Activated CD4-positive, alpha-beta T cell treated with anti-CD3 and anti-CD28 coated beads, Interleukin-2, amount 50 U/mL, for 24 hours (primary cell): ENCODE data around the gene CYP17A1.

Experiments used
- DNase-seq, 2 donors: peaks; one replicate each; pipeline ENCODE4 v3.0.0-alpha.2; 2020; ENCODE audit warnings: low read depth in 1 of 2, low spot score in 1 of 2

The CYP17A1 gene

DNA sequence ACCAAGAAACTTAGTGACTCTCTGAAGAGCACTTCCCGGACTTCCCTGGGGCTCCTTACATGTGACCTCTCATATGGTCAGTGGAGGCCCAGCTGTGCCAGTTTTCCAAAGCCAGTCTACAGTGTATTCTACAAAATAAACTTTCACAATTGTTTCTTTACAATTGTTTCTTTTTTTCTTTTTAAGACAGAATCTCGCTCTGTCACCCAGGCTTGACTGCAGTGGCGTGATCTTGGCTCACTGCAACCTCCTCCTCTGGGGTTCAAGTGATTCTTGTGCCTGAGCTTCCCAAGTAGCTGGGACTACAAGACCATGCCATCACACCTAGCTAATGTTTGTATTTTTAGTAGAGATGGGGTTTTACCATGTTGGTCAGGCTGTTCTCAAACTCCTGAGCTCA is 25.9 kb downstream of the CYP17A1 start:
- no peak for DNase-seq

DNA sequence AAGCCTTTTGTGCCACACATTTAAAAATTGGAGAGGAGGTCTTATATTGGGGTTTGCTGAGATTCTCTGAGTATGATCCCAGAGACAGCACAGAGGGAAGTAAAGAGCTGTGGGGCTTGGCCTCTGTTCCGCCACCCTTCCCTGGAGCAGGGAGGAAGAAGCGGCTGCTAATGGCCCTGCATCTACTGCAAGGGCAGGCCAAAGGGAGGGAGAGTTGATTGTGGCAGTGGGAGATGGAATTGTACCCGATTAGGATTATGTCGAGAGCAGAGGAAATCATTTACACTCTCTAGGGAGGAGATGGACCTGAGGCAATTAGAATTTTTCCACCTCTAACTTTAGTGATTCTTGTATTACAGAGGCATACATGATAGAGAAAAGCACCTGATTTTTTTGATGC is 28.8 kb downstream of the CYP17A1 start:
- DNase-seq: no peak

DNA sequence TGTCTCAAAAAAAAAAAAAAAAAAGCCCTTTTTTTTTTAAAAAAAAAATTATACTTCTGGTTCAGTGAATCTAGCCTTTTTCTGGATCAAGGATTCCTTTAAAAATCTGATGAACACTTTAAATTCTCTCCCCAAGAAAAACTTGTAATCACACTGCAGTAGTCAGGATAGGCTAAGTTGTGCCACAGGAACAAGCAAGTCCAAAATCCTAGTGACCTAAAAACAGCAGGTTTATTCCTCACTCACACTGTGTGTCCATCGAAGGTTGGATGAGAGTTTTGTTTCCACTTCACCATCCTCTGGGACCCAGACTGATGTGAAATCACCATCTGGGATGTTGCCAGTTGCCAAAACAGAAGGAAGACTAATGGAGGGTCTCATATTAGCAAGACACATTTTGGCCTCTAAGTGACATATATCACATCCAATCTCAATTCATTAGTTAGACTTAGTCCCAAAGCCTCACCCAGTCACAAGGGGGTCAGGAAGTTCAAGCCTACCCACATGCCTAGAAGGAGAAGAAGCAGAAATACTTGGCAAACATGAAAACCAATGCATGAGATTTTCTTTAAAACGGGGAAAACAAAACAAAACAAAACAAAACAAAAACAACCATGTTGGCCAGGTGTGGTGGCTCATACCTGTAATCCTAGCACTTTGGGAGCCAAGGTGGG is 32.7 kb downstream of the CYP17A1 start:
- DNase-seq: no peak

DNA sequence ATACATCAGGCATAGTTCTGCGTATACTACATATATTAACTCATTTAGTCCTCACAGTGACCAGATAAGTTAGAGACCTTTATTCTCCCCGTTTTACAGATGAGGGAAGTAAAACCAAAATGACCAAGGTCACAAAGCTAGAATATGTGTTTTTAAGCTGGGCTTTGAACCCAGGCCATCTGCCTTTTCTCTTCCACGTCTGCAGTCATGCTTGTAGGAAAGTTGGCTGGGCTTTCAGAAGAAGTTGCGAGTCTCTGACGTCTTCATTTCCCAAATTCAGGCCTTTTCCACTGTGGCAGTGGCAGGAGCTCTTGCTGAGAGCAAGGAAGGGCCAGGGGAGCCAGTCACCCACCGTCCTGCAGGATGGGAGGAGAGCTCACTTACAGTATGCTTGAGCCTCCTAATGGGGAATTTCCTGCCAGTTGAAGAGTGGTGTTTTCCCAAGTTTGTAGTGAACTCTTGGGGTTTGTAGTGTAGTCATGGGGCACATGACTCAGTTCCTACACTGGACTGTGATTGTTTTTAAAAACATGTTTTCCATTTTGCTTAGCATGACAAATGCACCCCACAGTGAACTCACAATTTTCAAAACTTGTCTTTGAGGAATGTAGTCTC is 34.2 kb downstream of the CYP17A1 start:
- DNase-seq: peak in 1 of 2 donors; percentile 16

DNA sequence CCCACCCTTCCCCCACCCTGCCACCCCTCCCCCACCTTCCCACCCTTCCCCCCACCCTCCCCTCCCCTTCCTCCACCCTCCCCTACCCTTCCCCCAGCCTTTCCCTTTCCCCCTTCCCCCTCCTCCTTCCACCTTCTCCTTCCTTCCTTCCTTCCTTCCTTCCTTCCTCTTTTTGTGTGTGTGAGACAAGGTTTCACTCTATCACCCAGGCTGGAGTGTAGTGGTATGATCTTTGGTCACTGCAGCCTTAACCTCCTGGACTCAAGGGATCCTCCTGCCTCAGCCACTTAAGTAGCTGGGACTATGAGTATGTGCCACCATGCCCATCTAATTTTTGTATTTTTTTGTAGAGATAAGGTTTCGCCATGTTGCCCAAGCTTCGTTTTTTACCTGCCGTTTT is 35.2 kb downstream of the CYP17A1 start:
- no peak for DNase-seq

DNA sequence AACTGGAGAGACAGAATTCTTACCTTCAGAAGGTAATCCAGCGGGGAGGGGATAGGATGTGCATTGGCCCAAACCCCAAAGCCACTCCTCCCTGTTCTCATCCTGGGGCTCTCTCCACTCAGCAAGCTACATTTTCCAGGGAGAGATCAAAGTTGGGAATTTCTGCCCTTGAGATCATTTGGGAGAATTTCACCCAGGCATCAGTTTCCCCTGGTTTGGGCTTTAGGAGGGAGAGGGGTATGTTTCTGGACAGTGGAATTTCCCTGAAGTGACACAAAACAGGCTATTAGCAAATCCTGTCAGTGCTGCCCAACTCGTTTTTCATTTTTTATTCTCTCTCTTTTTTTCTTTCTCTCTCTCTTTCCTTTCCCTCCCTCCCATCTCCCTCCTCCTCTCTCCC is 35.7 kb downstream of the CYP17A1 start:
- DNase-seq: no peak

DNA sequence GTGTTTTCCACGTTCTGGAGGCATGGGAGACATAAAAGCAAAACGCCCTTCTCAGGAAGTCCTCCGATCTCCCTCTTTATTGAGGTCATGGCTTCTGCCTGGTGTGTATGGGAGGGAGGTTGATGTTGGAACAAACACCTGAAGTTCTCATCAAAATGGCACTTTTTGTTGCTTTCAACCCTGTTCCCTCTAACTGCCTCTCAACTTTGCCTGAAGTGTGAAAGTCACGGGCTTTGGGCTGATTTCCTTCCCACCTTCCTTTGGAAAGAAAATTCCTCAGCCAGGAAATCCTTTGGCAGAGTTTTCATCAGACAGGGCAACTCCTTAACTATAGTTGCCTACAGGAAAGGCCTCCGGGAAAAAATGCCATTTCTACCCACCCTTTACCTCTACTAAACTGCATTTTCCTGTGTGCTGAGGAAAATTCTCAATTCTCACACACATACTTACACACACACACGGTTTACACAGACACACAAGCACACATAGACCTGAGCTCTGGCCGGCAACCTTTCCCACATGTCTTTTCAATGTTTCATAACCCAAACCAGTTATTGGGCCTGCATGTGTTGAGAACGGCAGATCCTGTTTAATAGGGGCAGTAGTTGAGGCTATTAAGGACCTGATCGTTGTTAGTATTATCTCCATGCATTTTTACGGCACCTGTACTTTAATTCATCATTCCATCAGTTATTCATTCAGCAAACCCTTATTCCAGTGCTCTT is 36.4 kb downstream of the CYP17A1 start:
- DNase-seq: no peak

DNA sequence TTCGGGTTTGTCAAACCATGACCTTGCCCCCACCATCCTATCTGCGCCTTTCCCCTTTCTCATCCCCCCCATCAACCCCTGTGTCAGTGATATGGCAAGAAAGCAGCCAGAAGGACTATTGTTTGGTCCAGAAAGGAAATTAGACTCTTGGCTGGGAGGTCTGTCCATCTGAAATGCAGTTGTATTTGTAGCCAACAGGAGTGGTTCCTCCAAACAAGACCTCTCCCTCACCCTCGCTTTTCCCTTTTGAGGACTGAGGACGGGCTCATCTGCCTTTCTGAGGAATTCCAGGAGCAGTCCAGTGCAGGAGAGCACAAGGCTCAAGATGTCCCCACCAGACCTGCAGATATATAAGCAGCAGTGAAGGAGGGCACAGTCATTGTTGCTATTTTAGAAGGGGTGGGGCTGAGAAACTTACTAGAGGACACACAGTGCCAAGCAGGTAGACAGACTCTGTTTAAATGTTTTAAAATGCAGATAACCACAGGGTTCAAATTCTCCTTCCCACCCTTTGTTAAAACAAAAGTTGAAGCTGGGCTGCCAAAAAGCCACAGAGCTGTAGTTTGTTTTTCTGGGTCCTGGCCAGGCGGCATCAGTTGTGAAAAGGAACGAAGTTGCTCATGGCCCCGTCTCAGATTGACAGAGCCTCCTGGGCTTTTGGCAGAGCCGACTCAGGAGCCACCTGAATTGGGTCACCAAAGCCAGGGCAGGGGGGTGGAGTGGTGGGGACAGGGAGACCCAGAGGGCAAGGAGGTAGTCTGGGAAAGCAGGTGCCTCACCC is 37.3 kb downstream of the CYP17A1 start:
- DNase-seq: no peak

DNA sequence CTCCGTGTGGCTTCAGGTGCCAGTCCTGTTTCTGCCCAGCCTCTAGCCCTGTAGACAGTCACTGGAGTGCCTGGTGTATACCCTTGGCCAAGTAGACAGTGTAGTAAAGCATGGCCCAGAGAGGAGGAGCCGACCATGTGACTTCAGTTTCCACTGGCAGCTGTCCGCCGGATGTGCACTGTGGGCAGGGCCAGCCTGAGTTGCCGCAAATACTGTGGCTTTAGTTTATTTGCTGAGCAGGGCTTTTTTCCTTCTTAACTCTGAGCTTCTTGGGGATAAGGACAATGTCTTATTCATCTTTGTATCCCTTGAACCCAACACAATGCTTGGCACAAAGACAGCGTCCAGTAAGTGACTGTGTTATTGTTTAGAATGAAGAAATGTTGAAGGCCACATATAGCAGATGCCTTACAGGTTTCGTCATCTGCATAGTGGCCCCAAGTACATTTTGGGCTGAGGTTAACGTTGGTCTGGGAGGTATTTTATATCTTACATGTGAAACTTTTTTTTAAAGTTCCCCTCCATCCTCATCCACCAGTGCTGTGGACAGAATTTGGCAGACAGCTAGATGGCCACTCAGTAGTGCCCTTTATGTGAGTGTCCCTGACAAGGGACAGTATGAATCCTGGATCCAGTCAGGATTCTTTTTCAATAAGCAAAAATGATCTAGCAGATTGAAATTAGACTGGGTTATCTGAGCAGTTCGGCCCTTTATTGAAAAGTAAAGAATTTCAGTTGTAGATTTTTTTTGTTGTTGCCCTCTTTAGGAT is 40.6 kb downstream of the CYP17A1 start:
- DNase-seq: peak in 1 of 2 donors; percentile 26

DNA sequence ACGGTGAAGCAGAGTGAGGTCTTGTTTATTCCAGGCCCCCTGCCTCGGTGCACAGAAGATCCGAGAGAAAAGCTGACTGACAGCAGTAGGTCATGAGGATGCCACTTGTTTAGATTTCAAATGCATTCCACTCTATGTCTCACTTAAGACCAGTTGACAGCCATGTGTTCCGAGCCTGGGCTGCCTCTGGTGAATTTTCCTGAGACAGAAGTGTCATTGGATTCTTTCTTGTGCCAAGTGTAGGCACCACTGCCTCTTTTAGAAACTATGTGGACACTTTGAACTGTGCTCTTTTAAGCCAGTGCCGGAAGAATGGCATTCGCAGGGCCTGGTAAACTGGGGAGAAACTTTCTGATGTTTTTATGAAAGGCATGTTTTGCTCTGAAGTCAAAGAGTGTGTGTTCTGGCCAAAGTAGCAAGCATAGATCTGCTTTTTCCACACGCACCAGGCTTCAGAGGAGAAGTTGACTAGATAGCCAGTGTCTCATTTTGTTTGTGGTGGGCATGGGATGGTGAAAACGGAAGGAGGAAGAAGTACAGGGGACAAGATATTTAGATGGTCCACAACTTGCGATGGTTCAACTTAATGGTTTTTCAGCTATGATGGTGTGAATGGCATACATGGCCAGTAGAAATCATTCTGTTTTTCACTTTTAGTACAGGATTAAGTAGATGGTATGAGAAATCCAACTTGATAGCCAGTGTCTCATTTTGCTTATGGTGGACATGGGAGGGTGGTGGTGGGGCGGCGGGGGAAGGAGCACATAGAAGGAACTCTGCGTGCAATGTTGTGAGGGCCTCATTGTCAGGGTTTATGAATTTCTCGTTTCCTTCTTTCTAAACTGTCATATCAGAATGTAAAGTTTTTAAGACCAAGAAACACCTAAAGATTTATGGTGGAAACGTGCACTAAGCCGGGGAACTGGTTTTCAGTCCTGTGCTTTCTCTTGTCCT is 41.5 kb downstream of the CYP17A1 start:
- DNase-seq: no peak

DNA sequence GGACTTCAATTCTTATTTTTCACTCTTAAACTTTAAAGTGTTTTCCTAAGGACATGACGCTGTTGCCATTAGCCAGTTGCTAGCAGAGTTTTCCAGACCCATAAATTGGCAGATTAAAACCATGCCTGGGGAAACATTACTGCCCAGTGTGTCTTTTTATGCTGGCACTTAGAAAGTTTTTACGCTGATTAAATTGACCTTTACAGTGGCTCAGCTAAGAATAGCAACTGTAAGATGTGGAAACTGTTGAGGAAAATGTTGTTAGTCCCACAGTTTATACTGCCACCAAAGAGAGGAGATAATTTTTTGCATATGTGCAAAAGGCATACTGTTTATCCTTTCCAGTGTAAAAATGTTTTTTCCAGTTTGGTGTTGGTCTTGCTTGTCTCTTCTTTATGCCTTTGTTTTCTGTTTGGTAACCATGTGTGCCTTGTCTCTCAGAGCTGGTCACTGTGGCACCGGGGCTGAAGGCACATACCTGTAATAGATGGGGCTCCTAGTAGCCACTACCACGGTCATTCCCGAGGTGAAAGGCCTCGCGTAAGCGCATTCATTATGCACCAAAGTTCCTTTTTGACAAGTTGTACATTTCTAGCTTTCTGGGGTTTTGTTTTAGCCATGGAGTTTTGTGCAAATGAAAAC is 45.3 kb downstream of the CYP17A1 start:
- no peak for DNase-seq

DNA sequence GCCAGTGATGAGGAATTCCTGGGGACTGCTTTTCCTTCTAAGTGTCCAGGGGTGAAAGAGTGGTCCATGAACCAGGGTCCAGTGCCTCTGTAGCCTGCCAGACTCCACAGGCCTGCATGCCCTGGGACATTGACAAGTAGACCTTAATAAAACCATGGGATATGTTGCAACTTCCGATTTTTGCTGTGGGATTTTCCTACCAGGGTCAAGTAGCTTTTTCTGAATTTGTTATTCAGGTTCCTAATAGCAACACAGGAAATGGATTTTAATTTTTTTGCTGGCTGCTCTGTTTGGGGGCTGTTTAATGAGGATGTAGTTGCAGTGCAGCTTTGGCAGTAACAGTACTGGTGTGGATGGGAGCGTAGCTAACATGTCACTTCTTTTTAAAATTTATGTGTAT is 51.4 kb downstream of the CYP17A1 start:
- DNase-seq: no peak

DNA sequence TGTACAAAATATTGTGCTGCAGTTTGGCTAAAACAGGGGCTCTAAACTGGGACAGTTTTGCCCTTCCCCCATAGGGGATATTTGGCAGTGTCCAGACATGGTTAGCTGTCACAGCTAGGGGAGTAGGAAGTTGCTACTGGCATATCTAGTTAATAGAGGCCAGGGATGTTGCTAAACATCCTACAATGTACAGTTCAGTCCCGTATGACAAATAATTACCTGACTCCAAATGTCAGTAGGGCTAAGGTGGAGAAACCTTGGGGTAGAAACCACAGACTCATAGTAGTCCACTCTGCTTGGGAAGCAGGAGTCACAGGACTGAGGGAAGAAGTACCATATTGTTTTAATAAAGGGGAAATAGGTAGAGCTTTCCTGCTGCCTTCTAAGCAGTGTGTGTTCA is 53.6 kb downstream of the CYP17A1 start:
- DNase-seq: no peak

DNA sequence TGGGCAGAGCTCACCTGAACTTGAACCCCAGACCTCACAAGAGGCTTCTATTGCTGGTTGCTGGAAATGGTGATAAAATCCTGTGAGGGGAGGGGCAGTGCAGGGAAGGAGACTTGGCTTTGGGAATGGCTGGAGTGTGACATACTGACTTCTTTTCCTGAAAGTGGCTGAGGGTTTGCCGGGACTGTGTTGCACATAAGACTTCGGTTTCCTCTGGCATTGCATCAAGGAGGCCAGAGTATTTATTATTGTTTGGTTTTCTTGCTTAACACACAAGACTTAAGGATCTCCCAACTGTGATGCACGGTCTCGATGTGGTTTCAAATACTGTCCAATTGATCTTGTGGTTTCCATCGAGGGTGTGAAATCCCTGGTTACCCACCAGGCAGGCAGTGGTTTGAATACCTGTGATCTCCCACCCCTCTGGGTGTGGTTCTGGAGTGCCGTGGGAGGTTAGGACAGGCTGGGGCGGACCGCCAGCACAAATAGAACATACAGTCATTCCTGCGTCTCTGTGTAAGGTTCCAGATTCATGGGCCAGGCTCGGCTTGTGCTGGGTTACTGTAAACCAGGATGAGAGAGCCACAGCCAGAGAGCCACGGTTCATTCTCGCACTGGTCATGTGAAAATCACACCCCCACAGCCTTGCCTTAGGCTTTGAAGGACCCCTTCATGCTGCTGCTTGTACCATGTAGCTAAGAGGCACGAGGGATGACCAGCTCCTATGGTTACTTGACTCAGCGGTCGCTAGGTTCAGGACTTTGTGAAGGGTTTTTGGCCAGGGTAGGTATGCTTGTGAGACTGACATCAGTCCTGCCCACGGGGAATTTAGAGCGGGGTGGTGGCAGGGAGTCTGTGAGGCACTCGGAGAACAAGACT is 54.3 kb downstream of the CYP17A1 start:
- DNase-seq: no peak

DNA sequence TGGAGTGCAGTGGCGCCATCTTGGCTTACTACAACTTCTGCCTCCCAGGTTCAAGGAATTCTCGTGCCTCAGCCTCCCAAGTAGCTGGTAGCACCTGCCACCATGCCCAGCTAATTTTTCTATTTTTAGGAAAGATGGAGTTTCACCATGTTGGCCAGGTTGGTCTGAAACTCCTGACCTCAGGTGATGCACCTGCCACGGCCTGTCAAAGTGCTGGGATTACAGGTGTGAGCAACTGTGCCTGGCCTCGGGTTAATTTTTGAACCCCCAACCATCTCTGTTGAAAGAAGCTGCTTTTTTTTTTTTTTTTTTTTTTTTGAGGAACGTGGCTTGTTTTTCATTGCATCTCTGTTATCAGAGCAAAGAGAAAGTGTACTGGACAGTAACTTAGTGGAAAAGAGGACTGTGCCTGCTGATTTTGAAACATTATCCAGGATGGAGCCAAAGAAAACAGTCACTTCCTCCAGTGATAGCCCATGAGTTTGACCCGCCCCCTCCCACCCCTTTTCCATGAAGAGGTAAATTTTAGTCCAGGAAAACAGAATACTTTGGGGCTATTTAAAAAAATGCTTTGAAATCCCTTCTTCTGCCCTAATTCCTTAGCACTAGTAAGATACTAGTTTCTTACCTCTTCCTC is 55.2 kb downstream of the CYP17A1 start:
- DNase-seq: no peak

DNA sequence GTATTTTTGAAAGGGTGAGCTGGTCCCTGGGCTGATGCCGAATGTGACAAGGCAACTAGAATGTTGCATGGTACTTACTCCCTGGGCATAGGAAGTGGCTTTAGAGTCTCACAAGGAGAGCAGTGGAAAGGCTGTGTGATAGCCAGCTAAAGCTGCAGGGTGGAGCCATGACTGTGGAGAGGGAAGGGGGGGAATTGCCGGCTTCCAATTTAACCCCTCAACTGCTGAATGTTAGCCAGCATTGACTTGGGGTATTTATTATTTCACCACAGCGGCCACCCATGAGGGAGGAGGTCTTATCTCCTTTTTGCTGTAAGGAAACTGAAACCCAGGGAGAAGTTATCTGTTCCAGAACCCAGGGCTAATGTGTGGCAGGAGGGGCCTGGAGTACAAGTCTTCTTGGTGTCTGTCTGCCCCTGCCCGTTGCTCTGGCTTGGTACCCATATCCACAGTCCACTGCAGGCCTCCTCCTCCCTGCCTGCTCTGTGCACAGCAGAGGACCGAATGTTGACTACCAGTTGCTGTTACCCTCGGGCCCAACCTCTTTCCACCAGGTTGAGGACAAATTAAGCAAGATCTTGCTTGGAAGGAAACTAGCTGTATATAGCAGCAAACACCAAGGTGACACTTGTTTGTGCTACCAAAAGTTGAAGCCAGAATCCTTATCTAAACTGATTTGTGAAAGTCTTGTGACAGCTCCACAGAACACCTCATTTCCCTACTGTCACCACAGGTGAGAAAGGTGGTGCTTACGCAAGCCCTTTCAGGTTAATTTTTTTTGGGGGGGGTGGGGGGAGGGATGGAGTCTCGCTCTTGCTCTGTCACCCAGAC is 55.9 kb downstream of the CYP17A1 start:
- DNase-seq: no peak
